Activated CD4-positive, alpha-beta T cell treated with anti-CD3 and anti-CD28 coated beads, Interleukin-2, amount 10 ng/mL, durations not matched to agents 7 days and 5 days (primary cell): Measurements from ENCODE around the gene ZNF737. TPM values are rescaled to one million over a fixed set of nuclear protein-coding genes. Genes with fewer than 3 reads are reported as not detected.
A peak's percentile ranks its signal among the peaks of the same experiment; 100 is the strongest.
"Not testable (repeated sequence)": the region's sequence is repeated elsewhere in the genome, so short reads cannot be mapped to it uniquely, and the experiment has no call there.

Source experiments
- CTCF ChIA-PET: fragments of 350-600 bp; sonication (Branson Sonifier 250); formaldehyde crosslinking; loops from one replicate; lab custom pipeline; 2021; ENCODE audit warnings: antibody characterized with exemption; lab: Charles Lee
- POLR2A ChIA-PET: fragments of 350-600 bp; sonication (Branson Sonifier 250); formaldehyde crosslinking; loops from one replicate; lab custom pipeline; 2021; ENCODE audit warnings: antibody characterized with exemption; lab: Charles Lee
- DNase-seq: peaks from one replicate; pipeline ENCODE4 v3.0.0-alpha.2; 2020
- H3K27ac Mint-ChIP-seq: one replicate; pipeline ENCODE4 v1.8.0; 2021; ENCODE audit warnings: mild to moderate bottlenecking, moderate library complexity, mixed read lengths
- H3K27me3 Mint-ChIP-seq: one replicate; pipeline ENCODE4 v1.8.0; 2021; ENCODE audit warnings: mixed read lengths
- H3K36me3 Mint-ChIP-seq: one replicate; pipeline ENCODE4 v1.8.0; 2021; ENCODE audit warnings: low read depth, mixed read lengths
- H3K4me1 Mint-ChIP-seq: one replicate; pipeline ENCODE4 v1.8.0; 2021; ENCODE audit warnings: mixed read lengths
- H3K4me3 Mint-ChIP-seq: one replicate; pipeline ENCODE4 v1.8.0; 2021; ENCODE audit warnings: mild to moderate bottlenecking, moderate library complexity, mixed read lengths
- H3K9me3 Mint-ChIP-seq: one replicate; pipeline ENCODE4 v1.8.0; 2021; ENCODE audit warnings: mixed read lengths
- total RNA-seq, 2 experiments: library from RNA; stranded (reverse); gene quantifications; one replicate each; pipeline ENCODE4 v1.2.3, GENCODE V29; 2021

The ZNF737 gene
- 10 to 100 TPM; 18.9 to 22.5 TPM for total RNA-seq

GRCh38 chr19:20565321-20566018 lies at the start of gene ZNF737:
Gene ZNF737 (minus strand): TSS chr19:20565781. CDS start chr19:20565640, 141 bp downstream.
- DNase-seq: peak; percentile 96
- Mint-ChIP-seq H3K4me3 (peak within 1 kb of the TSS; percentile 100), H3K4me1 (peaks cover 15% of the 10 kb centered on the region), H3K27ac (peak within 1 kb of the TSS; percentile 100), H3K36me3 (peaks cover 43% of the 10 kb centered on the region), H3K9me3 (peaks cover 52% of the 10 kb centered on the region), H3K27me3 (no peaks in the 10 kb centered on the region)
- ChIA-PET POLR2A (interaction anchor here (0.6 to 1.3 kb wide), 6 partner anchors 211 to 664 kb away, joined by 3 to 11 read pairs (median 4); partner anchors contain the start of genes ZNF486, ZNF66, ZNF85 and ZNF93), CTCF (interaction anchor here (0.5 to 1.7 kb wide), 3 partner anchors 17 to 1274 kb away, joined by 3 to 4 read pairs (median 3); no protein-coding TSS in a partner anchor)

DNA sequence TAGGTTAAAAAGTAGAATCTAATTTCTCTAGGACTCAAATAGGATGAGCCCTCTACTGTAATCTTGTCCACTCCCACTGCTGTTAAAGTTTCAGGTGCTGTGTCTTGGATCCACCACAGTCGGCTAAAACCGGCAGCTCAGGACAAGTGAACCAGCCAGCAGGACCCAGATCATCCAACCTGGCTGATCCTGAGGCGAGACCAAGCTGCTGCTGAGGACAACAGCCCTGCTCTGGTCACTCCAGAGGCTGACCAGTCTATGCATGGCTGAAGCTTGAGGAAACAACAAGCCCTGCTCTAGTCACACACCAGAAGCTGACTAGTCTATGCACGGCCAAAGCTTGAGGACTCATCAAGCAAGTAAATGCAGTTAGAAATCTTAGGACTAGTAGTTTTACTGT lies 49.4 kb upstream of the ZNF737 start:
- H3K27me3 Mint-ChIP-seq, POLR2A ChIA-PET, H3K36me3 Mint-ChIP-seq, H3K4me3 Mint-ChIP-seq, CTCF ChIA-PET, DNase-seq, H3K27ac Mint-ChIP-seq, H3K4me1 Mint-ChIP-seq: not testable (repeated sequence)
- H3K9me3 Mint-ChIP-seq: peaks cover 51% of the 10 kb centered on the region

DNA sequence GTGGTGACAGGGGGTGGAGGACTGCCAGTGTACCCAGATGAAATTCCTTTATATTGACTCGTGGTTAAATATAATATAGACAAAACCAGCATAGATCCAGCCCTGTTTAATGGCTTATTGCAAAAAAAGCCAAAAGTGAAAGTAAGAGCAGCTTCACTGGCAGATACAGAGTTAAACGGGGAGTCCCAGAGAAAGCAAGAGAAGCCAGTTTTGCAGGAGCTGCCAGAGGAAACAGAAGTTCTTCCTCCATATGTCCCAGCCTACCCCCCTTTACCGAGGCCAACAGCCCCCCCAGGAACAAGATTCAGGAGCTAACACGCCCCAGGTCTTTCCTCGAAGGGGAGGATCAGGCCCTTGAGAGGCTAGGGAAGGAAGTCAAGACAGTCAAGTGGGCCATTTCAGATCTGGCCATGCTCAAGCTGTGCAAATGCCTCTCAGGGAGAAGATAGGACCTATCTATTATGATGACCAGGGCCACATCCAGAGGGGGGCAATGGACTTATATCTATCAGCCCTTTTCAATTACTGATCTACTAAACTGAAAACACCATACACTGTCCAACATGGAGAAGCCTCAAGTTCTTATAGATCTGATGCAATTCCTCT lies 47.2 kb upstream of the ZNF737 start:
- Mint-ChIP-seq H3K4me3 (peak overlapping the region; percentile 9), H3K4me1 (no peaks in the 10 kb centered on the region), H3K36me3 (no peaks in the 10 kb centered on the region), H3K27ac (no peak overlapping the region), H3K27me3 (no peaks in the 10 kb centered on the region), H3K9me3 (peaks cover 51% of the 10 kb centered on the region)
- no peak for DNase-seq
- CTCF ChIA-PET: no interaction called here
- POLR2A ChIA-PET: no interaction called here

DNA sequence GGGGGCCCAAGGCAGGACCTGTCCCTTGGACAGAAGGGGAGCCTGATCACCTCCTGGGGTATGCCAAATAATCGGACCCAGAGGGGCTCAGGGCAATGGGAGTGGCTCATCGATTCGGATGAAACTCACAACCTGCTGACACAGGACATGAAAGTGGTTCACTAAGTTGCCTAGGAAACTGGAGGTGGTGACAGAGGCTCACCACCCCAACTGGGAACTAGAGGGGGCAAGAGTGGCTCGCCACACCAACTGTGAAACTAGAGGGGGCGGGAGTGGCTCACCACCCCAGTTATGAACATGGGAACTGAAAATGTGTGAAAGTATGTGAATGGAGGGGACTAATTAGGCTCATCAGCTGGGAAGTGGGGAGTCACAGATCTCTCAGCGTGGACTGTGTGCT lies 46.3 kb upstream of the ZNF737 start:
- ChIA-PET CTCF (no interaction called here), POLR2A (no interaction called here)
- Mint-ChIP-seq H3K27ac (no peak overlapping the region), H3K4me3 (no peak overlapping the region), H3K36me3 (no peaks in the 10 kb centered on the region), H3K27me3 (no peaks in the 10 kb centered on the region), H3K4me1 (no peaks in the 10 kb centered on the region), H3K9me3 (peaks cover 46% of the 10 kb centered on the region)
- no peak for DNase-seq

DNA sequence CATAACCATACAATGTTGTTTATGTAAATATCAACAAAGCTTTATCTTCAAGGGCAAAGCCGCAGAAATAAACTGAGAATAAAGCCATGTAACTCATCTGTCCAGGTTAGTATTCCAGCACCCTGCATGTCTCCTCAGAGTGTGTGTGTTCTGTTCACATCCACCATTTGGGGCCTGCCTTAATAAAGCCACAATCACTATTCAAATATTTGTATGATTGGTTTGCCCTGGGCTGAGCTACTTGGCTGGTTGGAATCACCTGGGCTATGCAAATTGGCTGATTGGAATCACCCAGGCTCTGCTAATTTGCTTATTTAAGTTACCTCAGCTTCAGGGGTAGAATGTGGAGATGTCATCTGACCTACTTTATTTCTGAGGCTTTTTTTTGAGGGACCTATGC lies 42.4 kb upstream of the ZNF737 start:
- no peak overlapping the region for H3K27ac Mint-ChIP-seq
- H3K36me3 Mint-ChIP-seq: no peaks in the 10 kb centered on the region
- CTCF ChIA-PET: no interaction called here
- POLR2A ChIA-PET: no interaction called here
- no peak for DNase-seq
- no peak overlapping the region for H3K4me3 Mint-ChIP-seq
- no peaks in the 10 kb centered on the region for H3K27me3 Mint-ChIP-seq
- peaks cover 45% of the 10 kb centered on the region for H3K9me3 Mint-ChIP-seq
- H3K4me1 Mint-ChIP-seq: no peaks in the 10 kb centered on the region

GRCh38 chr19:20558571-20558970 lies 7.0 kb downstream of the ZNF737 start:
- no peak for DNase-seq
- Mint-ChIP-seq H3K27me3 (no peaks in the 10 kb centered on the region), H3K36me3 (peaks cover 80% of the 10 kb centered on the region), H3K9me3 (peaks cover 51% of the 10 kb centered on the region), H3K4me3 (no peak overlapping the region), H3K4me1 (peaks cover 7% of the 10 kb centered on the region), H3K27ac (no peak overlapping the region)
- ChIA-PET POLR2A (no interaction called here), CTCF (no interaction called here)

GRCh38 chr19:20558011-20558410 lies 7.6 kb downstream of the ZNF737 start:
- H3K4me1 Mint-ChIP-seq: peaks cover 7% of the 10 kb centered on the region
- DNase-seq: peak; percentile 7
- H3K27me3 Mint-ChIP-seq: no peaks in the 10 kb centered on the region
- peaks cover 79% of the 10 kb centered on the region for H3K36me3 Mint-ChIP-seq
- POLR2A ChIA-PET: no interaction called here
- CTCF ChIA-PET: no interaction called here
- H3K9me3 Mint-ChIP-seq: peaks cover 50% of the 10 kb centered on the region
- no peak overlapping the region for H3K27ac Mint-ChIP-seq
- H3K4me3 Mint-ChIP-seq: no peak overlapping the region

- CTCF ChIA-PET, H3K4me1 Mint-ChIP-seq, H3K27ac Mint-ChIP-seq, POLR2A ChIA-PET, DNase-seq, H3K4me3 Mint-ChIP-seq, H3K27me3 Mint-ChIP-seq: not testable (repeated sequence)
- Mint-ChIP-seq H3K9me3 (peaks cover 49% of the 10 kb centered on the region), H3K36me3 (peaks cover 58% of the 10 kb centered on the region)
These were observed 20.8 kb downstream of the ZNF737 start for GRCh38 chr19:20544667-20545333.

DNA sequence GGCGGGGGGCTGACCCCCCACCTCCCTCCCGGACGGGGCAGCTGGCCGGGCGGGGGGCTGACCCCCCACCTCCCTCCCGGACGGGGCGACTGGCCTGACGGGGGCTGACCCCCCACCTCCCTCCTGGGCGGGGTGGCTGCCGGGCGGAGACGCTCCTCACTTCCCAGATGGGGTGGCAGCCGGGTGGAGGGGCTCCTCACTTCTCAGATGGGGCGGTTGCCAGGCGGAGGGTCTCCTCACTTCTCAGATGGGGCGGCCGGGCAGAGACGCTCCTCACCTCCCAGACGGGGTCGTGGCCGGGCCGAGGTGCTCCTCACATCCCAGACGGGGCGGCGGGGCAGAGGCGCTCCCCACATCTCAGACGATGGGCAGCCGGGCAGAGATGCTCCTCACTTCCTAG lies 35.3 kb downstream of the ZNF737 start:
- H3K27me3 Mint-ChIP-seq, H3K4me3 Mint-ChIP-seq, CTCF ChIA-PET, H3K4me1 Mint-ChIP-seq, POLR2A ChIA-PET, DNase-seq, H3K27ac Mint-ChIP-seq: not testable (repeated sequence)
- peaks cover 28% of the 10 kb centered on the region for H3K9me3 Mint-ChIP-seq
- H3K36me3 Mint-ChIP-seq: peaks cover 13% of the 10 kb centered on the region

DNA sequence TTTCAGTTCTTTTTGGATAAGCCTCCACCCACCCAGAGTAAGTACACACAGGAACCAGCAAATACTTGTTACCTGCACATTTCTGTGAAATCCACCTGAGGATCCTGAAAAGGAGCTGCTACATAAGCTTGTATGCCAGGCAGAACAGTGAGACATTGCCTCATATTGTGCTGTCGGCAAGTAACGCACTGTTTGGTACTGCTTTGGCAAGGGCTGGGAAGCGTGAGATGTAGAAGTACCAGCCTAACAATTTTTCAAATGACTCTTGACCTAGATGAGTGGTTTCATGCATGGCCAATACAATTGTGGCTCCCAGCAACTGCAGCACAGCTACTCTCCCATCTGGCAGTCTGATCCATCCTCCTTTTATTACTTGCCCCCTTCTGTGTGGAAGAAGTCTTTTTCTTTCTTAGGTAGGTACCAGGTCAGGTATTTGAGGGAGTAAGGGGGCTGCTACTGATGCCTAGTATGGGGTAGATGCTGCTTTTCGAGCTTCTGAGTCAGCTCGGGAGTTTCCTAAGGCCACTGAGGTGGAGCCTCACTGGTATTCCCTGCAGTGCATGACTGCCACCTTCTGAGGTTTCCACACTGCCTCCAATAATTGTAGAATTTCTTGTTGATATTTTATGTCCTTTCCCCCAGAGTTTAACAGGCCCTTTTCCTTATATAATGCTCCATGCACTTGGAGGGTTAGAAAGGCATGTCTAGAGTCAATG lies 52.2 kb downstream of the ZNF737 start:
- no peak overlapping the region for H3K27ac Mint-ChIP-seq
- POLR2A ChIA-PET: no interaction called here
- DNase-seq: no peak
- H3K4me1 Mint-ChIP-seq: no peaks in the 10 kb centered on the region
- CTCF ChIA-PET: no interaction called here
- no peaks in the 10 kb centered on the region for H3K36me3 Mint-ChIP-seq
- H3K9me3 Mint-ChIP-seq: peaks cover 55% of the 10 kb centered on the region
- H3K27me3 Mint-ChIP-seq: no peaks in the 10 kb centered on the region
- no peak overlapping the region for H3K4me3 Mint-ChIP-seq

- H3K36me3 Mint-ChIP-seq: no peaks in the 10 kb centered on the region
- no peak overlapping the region for H3K27ac Mint-ChIP-seq
- H3K27me3 Mint-ChIP-seq: no peaks in the 10 kb centered on the region
- no peaks in the 10 kb centered on the region for H3K4me1 Mint-ChIP-seq
- H3K9me3 Mint-ChIP-seq: peaks cover 61% of the 10 kb centered on the region
- CTCF ChIA-PET: interaction anchor here (0.6 kb wide), 1 partner anchor 442 kb away, joined by 4 read pairs; no protein-coding TSS in a partner anchor
- H3K4me3 Mint-ChIP-seq: no peak overlapping the region
- no peak for DNase-seq
- POLR2A ChIA-PET: no interaction called here
These were observed 62.1 kb downstream of the ZNF737 start for GRCh38 chr19:20503476-20503875.
